ENCODE results near the gene DDAH1.

- no peak for TF ChIP-seq CTCF (IDR thresholded peaks at IDR 0.05)
- no peak for TF ChIP-seq POLR2A (IDR thresholded peaks at IDR 0.05)
Measured at GRCh38 chr1:85438353-85438752, 26.6 kb downstream of the DDAH1 start.

All from uterus (tissue), 2 donors.